BE2C (cell line): Measurements from ENCODE around the gene CST8.

ENCODE experiments used
- DNase-seq: peaks from one replicate; pipeline ENCODE4 v3.0.0-alpha.2; 2020
- H3K27me3 ChIP-seq: fragments of 250-450 bp; sonication (Bioruptor Pico); 2 replicates; pipeline ENCODE4 v1.5.1; 2020; ENCODE audit warnings: mild to moderate bottlenecking
- H3K36me3 ChIP-seq: fragments of 250-450 bp; sonication (Bioruptor Pico); 2 replicates; pipeline ENCODE4 v1.5.1; 2020; ENCODE audit warnings: mild to moderate bottlenecking
- H3K4me1 ChIP-seq: fragments of 250-450 bp; sonication (Bioruptor Pico); 2 replicates; pipeline ENCODE4 v1.5.1; 2020
- H3K4me3 ChIP-seq: 2 replicates; pipeline ENCODE4 v1.5.1; 2011; ENCODE audit warnings: low read depth, low read length
- H3K9me3 ChIP-seq: fragments of 250-450 bp; sonication (Bioruptor Pico); 2 replicates; pipeline ENCODE4 v1.5.1; 2020
- CTCF ChIP-seq: IDR thresholded peaks from 2 replicates; pipeline ENCODE4 v1.5.1; 2012; ENCODE audit warnings: mild to moderate bottlenecking, low read depth, low read length

The CST8 gene

GRCh38 chr20:23448167-23448566 is 42.8 kb upstream of the CST8 start:
- no peaks in the 10 kb centered on the region for H3K36me3 ChIP-seq
- no peaks in the 10 kb centered on the region for H3K4me1 ChIP-seq
- H3K27me3 ChIP-seq, result no peaks in the 10 kb centered on the region
- H3K4me3 ChIP-seq, result no peak overlapping the region
- TF ChIP-seq CTCF, result no peak
- DNase-seq, result no peak
- no peaks in the 10 kb centered on the region for H3K9me3 ChIP-seq

GRCh38 chr20:23449421-23449820 is 41.5 kb upstream of the CST8 start:
- no peak for DNase-seq
- H3K9me3 ChIP-seq, result no peaks in the 10 kb centered on the region
- H3K36me3 ChIP-seq, result no peaks in the 10 kb centered on the region
- no peak overlapping the region for H3K4me3 ChIP-seq
- H3K4me1 ChIP-seq, result no peaks in the 10 kb centered on the region
- no peaks in the 10 kb centered on the region for H3K27me3 ChIP-seq
- TF ChIP-seq CTCF, result no peak

- no peak for TF ChIP-seq CTCF
These were observed 40.0 kb upstream of the CST8 start for GRCh38 chr20:23450877-23451276.

GRCh38 chr20:23451956-23452487 is 38.9 kb upstream of the CST8 start:
- no peaks in the 10 kb centered on the region for H3K9me3 ChIP-seq
- H3K27me3 ChIP-seq, result no peaks in the 10 kb centered on the region
- no peak overlapping the region for H3K4me3 ChIP-seq
- no peak for TF ChIP-seq CTCF
- no peaks in the 10 kb centered on the region for H3K4me1 ChIP-seq
- DNase-seq, result no peak
- no peaks in the 10 kb centered on the region for H3K36me3 ChIP-seq

More at GRCh38 chr20:23450877-23451276, 40.0 kb upstream of the CST8 start:
- no peak for DNase-seq
- no peaks in the 10 kb centered on the region for H3K27me3 ChIP-seq
- no peaks in the 10 kb centered on the region for H3K36me3 ChIP-seq
- H3K4me1 ChIP-seq, result no peaks in the 10 kb centered on the region
- H3K4me3 ChIP-seq, result no peak overlapping the region
- no peaks in the 10 kb centered on the region for H3K9me3 ChIP-seq

GRCh38 chr20:23452776-23453175 is 38.1 kb upstream of the CST8 start, which contains the start of gene CST11:
Gene CST11 (minus strand): TSS chr20:23452876. CDS start chr20:23452811, 65 bp downstream.
- no peaks in the 10 kb centered on the region for H3K4me1 ChIP-seq
- H3K9me3 ChIP-seq, result no peaks in the 10 kb centered on the region
- H3K27me3 ChIP-seq, result no peaks in the 10 kb centered on the region
- no peak for TF ChIP-seq CTCF
- no peak for DNase-seq
- no peak within 1 kb of the TSS for H3K4me3 ChIP-seq
- no peaks in the 10 kb centered on the region for H3K36me3 ChIP-seq

GRCh38 chr20:23453549-23454543 is 37.1 kb upstream of the CST8 start:
- no peaks in the 10 kb centered on the region for H3K9me3 ChIP-seq
- H3K27me3 ChIP-seq, result no peaks in the 10 kb centered on the region
- H3K4me3 ChIP-seq, result no peak overlapping the region
- no peak for DNase-seq
- no peaks in the 10 kb centered on the region for H3K4me1 ChIP-seq
- H3K36me3 ChIP-seq, result no peaks in the 10 kb centered on the region
- TF ChIP-seq CTCF, result no peak
